Dermis microvascular lymphatic vessel endothelial cell (primary cell): ENCODE data around the gene NAA16. TPM values are rescaled to one million over a fixed set of nuclear protein-coding genes. Genes with fewer than 3 reads are reported as not detected.

ENCODE experiments used
- DNase-seq, 2 donors: peaks; one replicate each; pipeline versions ENCODE4 v3.0.0 to v3.0.0-alpha.2; 2010; ENCODE audit warnings: low read depth in 2 of 2
- total RNA-seq: library from RNA; depleted of rRNA; stranded (reverse); fragments of >200 nt; gene quantifications from 2 replicates; pipeline ENCODE4 v1.2.1, GENCODE V29; 2014

The NAA16 gene
- total RNA-seq, 1 donor from 2014 or later: 4.7 TPM

- no peak for DNase-seq
Observed at GRCh38 chr13:41304551-41304950, 6.5 kb upstream of the NAA16 start.

GRCh38 chr13:41306271-41307145 is 4.6 kb upstream of the NAA16 start:
- DNase-seq: peak in 1 of 2 donors; percentile 17

- no peak for DNase-seq
Observed at GRCh38 chr13:41307884-41308640, 3.0 kb upstream of the NAA16 start.

- DNase-seq: peak in 1 of 2 donors; percentile 48
Observed at GRCh38 chr13:41311406-41312175, 524 bp downstream of the NAA16 start.

GRCh38 chr13:41312176-41312500 is 1.1 kb downstream of the NAA16 start:
- DNase-seq: peak in 1 of 2 donors; percentile 59

- DNase-seq: no peak
Observed at GRCh38 chr13:41313117-41313516, 2.0 kb downstream of the NAA16 start.

GRCh38 chr13:41313659-41314197 is 2.7 kb downstream of the NAA16 start:
- no peak for DNase-seq

- no peak for DNase-seq
Observed at GRCh38 chr13:41315443-41316047, 4.5 kb downstream of the NAA16 start.

- DNase-seq: no peak
Observed at GRCh38 chr13:41317243-41317642, 6.2 kb downstream of the NAA16 start.

GRCh38 chr13:41325752-41326151 is 14.7 kb downstream of the NAA16 start:
- no peak for DNase-seq

- no peak for DNase-seq
Observed at GRCh38 chr13:41326661-41327060, 15.6 kb downstream of the NAA16 start.

GRCh38 chr13:41327994-41328790 is 17.1 kb downstream of the NAA16 start:
- DNase-seq: peak in 1 of 2 donors; percentile 26

- no peak for DNase-seq
Observed at GRCh38 chr13:41332829-41333228, 21.8 kb downstream of the NAA16 start.

GRCh38 chr13:41334810-41335209 is 23.7 kb downstream of the NAA16 start:
- DNase-seq: no peak

- no peak for DNase-seq
Observed at GRCh38 chr13:41344358-41344757, 33.3 kb downstream of the NAA16 start.

GRCh38 chr13:41345165-41345913 is 34.3 kb downstream of the NAA16 start:
- no peak for DNase-seq

- DNase-seq: peak in 1 of 2 donors; percentile 46
Observed at GRCh38 chr13:41345914-41346589, 35.0 kb downstream of the NAA16 start.

- DNase-seq: peak; percentile 38 to 66
Observed at GRCh38 chr13:41352935-41353840, 42.1 kb downstream of the NAA16 start.
